Large intestine (tissue), 3 donors: Measurements from ENCODE around the gene PTPN14. TPM values are rescaled to one million over a fixed set of nuclear protein-coding genes. Genes with fewer than 3 reads are reported as not detected.

Source experiments
- DNase-seq, 2 donors: peaks; one replicate each; pipeline versions ENCODE4 v3.0.0 to v3.0.0-alpha.2; 2013
- H3K27ac ChIP-seq: one replicate; pipeline ENCODE4 v1.5.1; 2013; ENCODE audit warnings: low read length
- H3K27me3 ChIP-seq: 2 replicates; pipeline ENCODE4 v1.6.1; 2013; ENCODE audit warnings: low read length; ENCODE audit not compliant: control insufficient read depth, insufficient read depth
- H3K36me3 ChIP-seq: 2 replicates; pipeline ENCODE4 v1.6.1; 2013; ENCODE audit warnings: low read length; ENCODE audit not compliant: control insufficient read depth, insufficient read depth
- H3K4me1 ChIP-seq: one replicate; pipeline ENCODE4 v1.6.1; 2013; ENCODE audit warnings: low read length; ENCODE audit not compliant: control insufficient read depth, insufficient read depth
- H3K4me3 ChIP-seq: one replicate; pipeline ENCODE4 v1.5.1; 2013; ENCODE audit warnings: low read length
- H3K9me3 ChIP-seq: one replicate; pipeline ENCODE4 v1.6.1; 2013; ENCODE audit warnings: mild to moderate bottlenecking, low read depth, low read length, moderate library complexity; ENCODE audit not compliant: control insufficient read depth
- WGBS: methylation state at CpG from one replicate; pipeline ENCODE4 v1.1.5; 2013; ENCODE audit warnings: low lambda C conversion rate; ENCODE audit not compliant: insufficient coverage; 5-methylcytosine and 5-hydroxymethylcytosine counted together
- polyA plus RNA-seq: library from polyadenylated mRNA; unstranded; fragments of 120-200 nt; gene quantifications from one replicate; pipeline ENCODE4 v1.2.1, GENCODE V29; 2013

Gene PTPN14
- polyA plus RNA-seq, 1 donor, result 10.2 TPM

GRCh38 chr1:214370615-214371014, 180.8 kb downstream of the PTPN14 start:
- Histone ChIP-seq H3K36me3 (peaks cover 38% of the 10 kb centered on the region), H3K4me1 (no peaks in the 10 kb centered on the region), H3K27me3 (no peaks in the 10 kb centered on the region), H3K9me3 (no peaks in the 10 kb centered on the region), H3K4me3 (no peak overlapping the region), H3K27ac (no peak overlapping the region)
- WGBS, result no CpG with 5 or more reads among the region's 3 CpGs
- no peak for DNase-seq

GRCh38 chr1:214369364-214369763, 182.0 kb downstream of the PTPN14 start:
- DNase-seq, result no peak
- peaks cover 37% of the 10 kb centered on the region for H3K36me3 ChIP-seq
- no peak overlapping the region for H3K4me3 ChIP-seq
- no peaks in the 10 kb centered on the region for H3K27me3 ChIP-seq
- peaks cover 2% of the 10 kb centered on the region for H3K4me1 ChIP-seq
- no peak overlapping the region for H3K27ac ChIP-seq
- no peaks in the 10 kb centered on the region for H3K9me3 ChIP-seq
- WGBS, result no CpG with 5 or more reads among the region's 8 CpGs

DNA sequence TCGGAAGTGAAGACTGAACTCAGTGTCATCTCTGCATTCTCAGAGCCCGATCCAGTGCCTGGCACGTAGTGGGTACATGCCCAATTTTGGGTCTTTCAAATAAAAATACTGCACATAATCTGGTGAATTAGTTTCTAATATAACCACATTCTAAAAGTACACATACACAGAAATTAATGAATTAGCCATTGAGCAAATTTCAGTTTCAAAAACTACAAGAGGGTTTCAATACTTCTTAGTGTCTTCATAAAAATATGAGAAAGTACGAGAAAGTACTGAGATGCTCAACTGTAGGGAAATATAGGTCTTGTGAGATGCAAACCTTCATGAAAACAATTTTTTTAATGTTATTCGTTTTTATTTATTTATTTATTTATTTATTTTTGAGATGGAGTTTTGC, 183.6 kb downstream of the PTPN14 start:
- Histone ChIP-seq H3K9me3 (no peaks in the 10 kb centered on the region), H3K4me3 (no peak overlapping the region), H3K27me3 (no peaks in the 10 kb centered on the region), H3K27ac (no peak overlapping the region), H3K36me3 (peaks cover 35% of the 10 kb centered on the region), H3K4me1 (peaks cover 10% of the 10 kb centered on the region)
- no peak for DNase-seq
- 100% methylated on average over 1 of the region's 5 CpGs for WGBS

- DNase-seq, result no peak
- Histone ChIP-seq H3K4me3 (no peak overlapping the region), H3K36me3 (peaks cover 17% of the 10 kb centered on the region), H3K9me3 (no peaks in the 10 kb centered on the region), H3K27ac (no peak overlapping the region), H3K27me3 (no peaks in the 10 kb centered on the region), H3K4me1 (peaks cover 16% of the 10 kb centered on the region)
- no CpG with 5 or more reads among the region's 4 CpGs for WGBS
Observed at GRCh38 chr1:214364786-214365295, 186.6 kb downstream of the PTPN14 start.

GRCh38 chr1:214364386-214364785, 187.0 kb downstream of the PTPN14 start:
- Histone ChIP-seq H3K27me3 (no peaks in the 10 kb centered on the region), H3K9me3 (no peaks in the 10 kb centered on the region), H3K4me3 (no peak overlapping the region), H3K36me3 (peaks cover 16% of the 10 kb centered on the region), H3K4me1 (peaks cover 19% of the 10 kb centered on the region), H3K27ac (no peak overlapping the region)
- DNase-seq, result peak in 1 of 2 donors; percentile 4
- WGBS, result no CpG with 5 or more reads among the region's 12 CpGs

GRCh38 chr1:214363386-214363785, 188.0 kb downstream of the PTPN14 start:
- no peaks in the 10 kb centered on the region for H3K9me3 ChIP-seq
- H3K4me1 ChIP-seq, result peaks cover 19% of the 10 kb centered on the region
- DNase-seq, result no peak
- H3K27me3 ChIP-seq, result no peaks in the 10 kb centered on the region
- no peak overlapping the region for H3K27ac ChIP-seq
- peaks cover 11% of the 10 kb centered on the region for H3K36me3 ChIP-seq
- no CpG with 5 or more reads among the region's 4 CpGs for WGBS
- no peak overlapping the region for H3K4me3 ChIP-seq

DNA sequence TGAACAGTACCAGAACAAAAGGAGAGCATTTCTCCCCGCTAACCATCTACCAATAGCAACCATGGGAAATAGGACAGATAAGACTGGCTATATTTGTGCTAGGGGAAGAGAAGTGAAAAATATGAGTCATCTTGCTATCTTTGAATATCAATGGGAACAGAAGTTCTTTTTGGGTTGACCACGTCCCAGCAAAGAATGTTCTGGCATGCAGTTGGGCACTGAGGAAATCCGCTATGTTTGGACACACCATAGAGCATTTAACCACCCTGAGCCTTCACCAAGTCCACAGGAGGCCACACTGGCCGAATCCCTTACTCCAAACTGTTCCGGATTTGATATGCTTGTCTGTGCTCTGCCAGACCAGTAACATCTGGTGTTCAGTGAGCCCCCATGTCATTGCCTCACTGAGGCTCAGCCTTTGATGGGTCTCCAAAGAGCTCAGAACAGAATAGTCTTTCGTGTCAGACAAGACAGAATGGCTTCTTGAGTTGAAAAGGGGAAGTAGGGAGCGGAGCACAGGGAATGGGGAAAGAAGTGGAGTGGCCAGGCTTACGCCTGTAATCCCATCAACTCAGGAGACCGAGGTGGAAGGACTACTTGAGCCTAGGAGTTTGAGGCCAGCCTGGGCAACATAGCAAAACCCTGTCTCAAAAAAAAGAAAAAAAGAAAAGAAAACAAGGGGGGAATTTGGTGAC, 189.1 kb downstream of the PTPN14 start:
- no peaks in the 10 kb centered on the region for H3K27me3 ChIP-seq
- DNase-seq, result no peak
- H3K4me1 ChIP-seq, result peaks cover 19% of the 10 kb centered on the region
- peaks cover 11% of the 10 kb centered on the region for H3K36me3 ChIP-seq
- no peak overlapping the region for H3K4me3 ChIP-seq
- no peak overlapping the region for H3K27ac ChIP-seq
- H3K9me3 ChIP-seq, result no peaks in the 10 kb centered on the region
- 96% methylated on average over 4 of the region's 9 CpGs for WGBS

DNA sequence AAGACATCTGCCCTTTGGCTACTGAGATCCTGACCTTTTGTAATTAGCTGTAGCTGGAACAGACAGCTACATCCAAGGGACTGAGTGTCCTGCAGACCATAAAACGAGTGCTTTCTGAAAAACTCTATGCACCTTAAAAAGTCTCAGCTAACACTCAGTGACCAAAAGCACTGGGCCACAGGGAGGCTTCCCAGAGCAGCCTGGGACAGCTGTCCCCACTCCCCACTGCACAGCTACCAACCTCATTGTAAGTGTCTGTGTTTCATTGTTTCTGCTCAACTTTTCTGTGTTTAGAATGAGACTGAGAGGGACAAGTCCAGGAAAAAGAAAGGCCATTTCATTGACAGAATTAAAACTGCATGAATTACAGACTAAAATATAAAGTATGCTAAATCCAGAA, 189.8 kb downstream of the PTPN14 start:
- Histone ChIP-seq H3K4me3 (no peak overlapping the region), H3K36me3 (peaks cover 14% of the 10 kb centered on the region), H3K27me3 (no peaks in the 10 kb centered on the region), H3K9me3 (no peaks in the 10 kb centered on the region), H3K4me1 (peaks cover 19% of the 10 kb centered on the region), H3K27ac (no peak overlapping the region)
- DNase-seq, result no peak
- WGBS, result no CpG with 5 or more reads among the region's 1 CpG

GRCh38 chr1:214360525-214361164, 190.8 kb downstream of the PTPN14 start:
- Histone ChIP-seq H3K36me3 (peaks cover 23% of the 10 kb centered on the region), H3K9me3 (no peaks in the 10 kb centered on the region), H3K4me1 (peaks cover 19% of the 10 kb centered on the region), H3K27ac (no peak overlapping the region), H3K27me3 (no peaks in the 10 kb centered on the region), H3K4me3 (no peak overlapping the region)
- 80% methylated on average over 1 of the region's 3 CpGs for WGBS
- no peak for DNase-seq

- H3K27me3 ChIP-seq, result no peaks in the 10 kb centered on the region
- no peaks in the 10 kb centered on the region for H3K9me3 ChIP-seq
- no peak overlapping the region for H3K4me3 ChIP-seq
- H3K4me1 ChIP-seq, result peaks cover 19% of the 10 kb centered on the region
- 20% methylated on average over 2 of the region's 5 CpGs for WGBS
- peaks cover 24% of the 10 kb centered on the region for H3K36me3 ChIP-seq
- peak; percentile 61 to 77 for DNase-seq
- H3K27ac ChIP-seq, result no peak overlapping the region
Observed at GRCh38 chr1:214360116-214360515, 191.3 kb downstream of the PTPN14 start.
